Loucy (cell line): ENCODE measurements around the gene NDUFAF8.
A peak's percentile ranks its signal among the peaks of the same experiment; 100 is the strongest.

Experiments
- H2AFZ ChIP-seq: fragments of 200-600 bp; sonication (generic); 2 replicates; pipeline ENCODE4 v1.6.0; 2016; ENCODE audit warnings: antibody characterized with exemption, mild to moderate bottlenecking, low read length, moderate library complexity
- H3F3A ChIP-seq: fragments of 200-600 bp; 2 replicates; pipeline ENCODE4 v1.6.0; 2016; ENCODE audit warnings: antibody characterized with exemption, low read depth, mild to moderate bottlenecking
- H3K27me3 ChIP-seq: fragments of 200-600 bp; sonication (generic); 2 replicates; pipeline ENCODE4 v1.6.1; 2014; ENCODE audit warnings: low read length, mild to moderate bottlenecking; ENCODE audit not compliant: insufficient read depth, poor library complexity, severe bottlenecking
- H3K36me3 ChIP-seq: fragments of 200-600 bp; sonication (generic); 2 replicates; pipeline ENCODE4 v1.6.1; 2016; ENCODE audit warnings: low read length; ENCODE audit not compliant: insufficient read depth
- H3K4me1 ChIP-seq: fragments of 200-600 bp; sonication (generic); 2 replicates; pipeline ENCODE4 v1.5.1; 2014; ENCODE audit warnings: low read length, mild to moderate bottlenecking; ENCODE audit not compliant: insufficient read depth, poor library complexity, severe bottlenecking
- H3K4me2 ChIP-seq: fragments of 200-600 bp; sonication (generic); 2 replicates; pipeline ENCODE4 v1.6.0; 2014; ENCODE audit warnings: antibody characterized with exemption, low read length, low read depth, mild to moderate bottlenecking; ENCODE audit not compliant: poor library complexity, severe bottlenecking
- H3K4me3 ChIP-seq: fragments of 200-600 bp; sonication (generic); 2 replicates; pipeline ENCODE4 v1.5.1; 2014; ENCODE audit warnings: low read length, mild to moderate bottlenecking, mixed read lengths; ENCODE audit not compliant: poor library complexity, severe bottlenecking
- H3K79me2 ChIP-seq: fragments of 200-600 bp; sonication (generic); 2 replicates; pipeline ENCODE4 v1.6.1; 2014; ENCODE audit warnings: low read length; ENCODE audit not compliant: insufficient read depth
- H3K9ac ChIP-seq: fragments of 200-600 bp; sonication (generic); 2 replicates; pipeline ENCODE4 v1.6.0; 2014; ENCODE audit warnings: mild to moderate bottlenecking, low read depth, low read length, moderate library complexity; ENCODE audit not compliant: poor library complexity, severe bottlenecking
- H3K9me2 ChIP-seq: fragments of 200-600 bp; sonication (generic); replicated peaks from 2 replicates; pipeline ENCODE4 v1.6.1; 2016; ENCODE audit warnings: low read depth, low read length, mixed read lengths
- H3K9me3 ChIP-seq: fragments of 200-600 bp; sonication (generic); 2 replicates; pipeline ENCODE4 v1.6.1; 2014; ENCODE audit warnings: mild to moderate bottlenecking, antibody characterized with exemption, low read length, low read depth; ENCODE audit not compliant: insufficient read depth
- H4K20me1 ChIP-seq: fragments of 200-600 bp; sonication (generic); 2 replicates; pipeline ENCODE4 v1.6.0; 2014; ENCODE audit warnings: antibody characterized with exemption, low read length, mild to moderate bottlenecking; ENCODE audit not compliant: insufficient read depth, poor library complexity, severe bottlenecking
- EZH2phosphoT487 ChIP-seq: fragments of 200-600 bp; IDR thresholded peaks from 2 replicates; pipeline ENCODE4 v1.6.1; 2018; ENCODE audit warnings: antibody characterized with exemption, mild to moderate bottlenecking, moderate library complexity, borderline replicate concordance
- TF ChIP-seq, protein P1 (sequence below): fragments of 200-600 bp; sonication (generic); conservative IDR thresholded peaks from 2 replicates; pipeline ENCODE4 v1.5.1; 2014; ENCODE audit warnings: mild to moderate bottlenecking, antibody characterized with exemption, low read length

Gene NDUFAF8

GRCh38 chr17:81252987-81253329 lies 13.8 kb downstream of the NDUFAF8 start:
- no peaks in the 10 kb centered on the region for H3K27me3 ChIP-seq
- H3F3A ChIP-seq, result no peaks in the 10 kb centered on the region
- no peak overlapping the region for H3K4me3 ChIP-seq
- no peaks in the 10 kb centered on the region for H3K9me2 ChIP-seq
- no peak overlapping the region for H3K9ac ChIP-seq
- H3K4me1 ChIP-seq, result peaks cover 4% of the 10 kb centered on the region
- H3K4me2 ChIP-seq, result no peak overlapping the region
- no peaks in the 10 kb centered on the region for H3K9me3 ChIP-seq
- H3K79me2 ChIP-seq, result peaks cover 9% of the 10 kb centered on the region; the same call in 1 of the 2 replicates
- no peak for TF ChIP-seq EZH2phosphoT487
- TF ChIP-seq, protein P1, sequence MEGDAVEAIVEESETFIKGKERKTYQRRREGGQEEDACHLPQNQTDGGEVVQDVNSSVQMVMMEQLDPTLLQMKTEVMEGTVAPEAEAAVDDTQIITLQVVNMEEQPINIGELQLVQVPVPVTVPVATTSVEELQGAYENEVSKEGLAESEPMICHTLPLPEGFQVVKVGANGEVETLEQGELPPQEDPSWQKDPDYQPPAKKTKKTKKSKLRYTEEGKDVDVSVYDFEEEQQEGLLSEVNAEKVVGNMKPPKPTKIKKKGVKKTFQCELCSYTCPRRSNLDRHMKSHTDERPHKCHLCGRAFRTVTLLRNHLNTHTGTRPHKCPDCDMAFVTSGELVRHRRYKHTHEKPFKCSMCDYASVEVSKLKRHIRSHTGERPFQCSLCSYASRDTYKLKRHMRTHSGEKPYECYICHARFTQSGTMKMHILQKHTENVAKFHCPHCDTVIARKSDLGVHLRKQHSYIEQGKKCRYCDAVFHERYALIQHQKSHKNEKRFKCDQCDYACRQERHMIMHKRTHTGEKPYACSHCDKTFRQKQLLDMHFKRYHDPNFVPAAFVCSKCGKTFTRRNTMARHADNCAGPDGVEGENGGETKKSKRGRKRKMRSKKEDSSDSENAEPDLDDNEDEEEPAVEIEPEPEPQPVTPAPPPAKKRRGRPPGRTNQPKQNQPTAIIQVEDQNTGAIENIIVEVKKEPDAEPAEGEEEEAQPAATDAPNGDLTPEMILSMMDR, result no peak
- H2AFZ ChIP-seq, result no peak overlapping the region
- H3K36me3 ChIP-seq, result peaks cover 17% of the 10 kb centered on the region; the same call in 1 of the 2 replicates
- H4K20me1 ChIP-seq, result no peaks in the 10 kb centered on the region

DNA sequence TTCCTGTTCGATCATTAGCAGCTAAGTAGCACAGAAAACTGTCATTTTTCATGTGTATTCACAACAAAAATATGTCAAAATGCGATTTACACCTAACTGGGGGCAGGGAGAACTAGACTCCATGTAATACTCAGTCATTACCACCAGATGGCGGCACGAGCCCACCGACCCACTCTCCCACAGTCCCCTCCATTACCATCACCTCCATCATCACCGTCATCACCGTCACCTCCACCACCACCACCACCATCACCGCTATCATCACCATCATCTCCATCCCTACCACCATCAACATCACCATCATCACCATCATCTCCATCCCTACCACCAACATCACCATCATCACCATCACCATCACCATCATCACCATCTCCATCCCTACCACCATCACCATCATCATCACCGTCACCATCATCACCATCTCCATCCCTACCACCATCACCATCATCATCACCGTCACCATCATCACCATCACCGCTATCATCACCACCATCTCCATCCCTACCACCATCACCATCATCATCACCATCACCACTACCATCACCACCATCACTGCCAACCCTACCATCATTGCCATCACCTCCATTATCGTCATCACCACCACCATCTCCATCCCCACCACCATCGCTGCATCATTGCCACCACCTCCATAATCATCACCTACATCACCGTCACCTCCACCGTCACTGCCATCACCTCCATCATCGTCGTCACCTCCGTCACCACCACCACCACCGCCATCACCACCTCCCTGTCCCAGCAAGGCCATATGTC lies 14.4 kb downstream of the NDUFAF8 start:
- Histone ChIP-seq H3K9ac (no peak overlapping the region), H3F3A (no peaks in the 10 kb centered on the region), H3K9me3 (no peaks in the 10 kb centered on the region), H4K20me1 (no peaks in the 10 kb centered on the region), H2AFZ (no peak overlapping the region), H3K4me1 (peaks cover 4% of the 10 kb centered on the region), H3K27me3 (no peaks in the 10 kb centered on the region), H3K79me2 (peaks cover 9% of the 10 kb centered on the region; the same call in 1 of the 2 replicates), H3K9me2 (no peaks in the 10 kb centered on the region), H3K36me3 (peaks cover 17% of the 10 kb centered on the region; the same call in 1 of the 2 replicates), H3K4me3 (no peak overlapping the region), H3K4me2 (no peak overlapping the region)
- TF ChIP-seq, protein P1, result peak; percentile 81
- TF ChIP-seq EZH2phosphoT487, result no peak

DNA sequence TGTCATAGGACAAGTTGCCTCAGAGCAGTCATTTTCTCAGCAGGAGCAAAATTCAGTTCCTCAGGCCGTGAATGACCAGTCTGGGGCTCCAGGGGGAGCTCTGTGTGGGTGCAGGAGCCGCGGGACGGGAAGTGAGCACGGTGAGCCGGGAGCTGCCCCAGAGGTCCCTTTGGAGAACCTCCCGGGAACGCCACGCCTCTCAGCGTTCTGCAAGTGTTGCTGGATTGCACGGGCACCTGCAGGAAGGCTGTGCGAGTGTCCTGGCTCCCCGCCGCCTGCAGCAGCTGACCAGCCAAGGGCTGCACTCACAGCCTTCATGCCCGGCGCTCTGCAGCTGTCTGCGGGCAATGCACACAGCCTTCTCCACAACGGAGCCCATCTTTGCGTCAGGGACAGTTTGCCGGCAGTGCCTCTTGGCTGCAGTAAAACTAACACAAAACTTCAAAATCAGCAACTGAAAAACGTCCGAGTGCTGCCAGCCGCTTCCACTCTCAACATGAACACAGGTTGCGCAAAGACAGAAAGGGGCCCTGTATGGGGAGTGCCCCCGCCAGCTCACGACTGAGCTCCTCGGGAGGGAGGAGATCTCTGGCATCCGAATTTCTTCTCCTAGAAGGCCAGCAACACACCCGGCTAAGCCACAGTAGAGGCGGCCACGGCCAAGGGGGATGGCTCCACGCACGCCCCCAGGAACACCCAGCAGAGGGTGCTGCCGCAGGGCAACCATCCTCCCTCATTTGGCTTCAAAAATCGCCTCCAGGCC lies 16.0 kb downstream of the NDUFAF8 start:
- H3K4me3 ChIP-seq, result no peak overlapping the region
- H3K9ac ChIP-seq, result no peak overlapping the region
- no peaks in the 10 kb centered on the region for H4K20me1 ChIP-seq
- no peaks in the 10 kb centered on the region for H3K27me3 ChIP-seq
- TF ChIP-seq, protein P1, result peak; percentile 19; the same call in 1 of the 2 replicates
- TF ChIP-seq EZH2phosphoT487, result no peak
- H3K4me1 ChIP-seq, result peaks cover 4% of the 10 kb centered on the region
- H3K9me2 ChIP-seq, result no peaks in the 10 kb centered on the region
- H3F3A ChIP-seq, result no peaks in the 10 kb centered on the region
- no peak overlapping the region for H2AFZ ChIP-seq
- peaks cover 18% of the 10 kb centered on the region; the same call in 1 of the 2 replicates for H3K36me3 ChIP-seq
- H3K4me2 ChIP-seq, result no peak overlapping the region
- H3K79me2 ChIP-seq, result peaks cover 9% of the 10 kb centered on the region; the same call in 1 of the 2 replicates
- no peaks in the 10 kb centered on the region for H3K9me3 ChIP-seq
